GM12872 (cell line): Measurements from ENCODE around the gene TPPP.

Experiments
- TF ChIP-seq, protein P1 (sequence below): IDR thresholded peaks from 3 replicates; pipeline ENCODE4 v1.5.1; 2011; ENCODE audit warnings: low read depth, mild to moderate bottlenecking, low read length, moderate library complexity; ENCODE audit not compliant: insufficient read depth

The TPPP gene

DNA sequence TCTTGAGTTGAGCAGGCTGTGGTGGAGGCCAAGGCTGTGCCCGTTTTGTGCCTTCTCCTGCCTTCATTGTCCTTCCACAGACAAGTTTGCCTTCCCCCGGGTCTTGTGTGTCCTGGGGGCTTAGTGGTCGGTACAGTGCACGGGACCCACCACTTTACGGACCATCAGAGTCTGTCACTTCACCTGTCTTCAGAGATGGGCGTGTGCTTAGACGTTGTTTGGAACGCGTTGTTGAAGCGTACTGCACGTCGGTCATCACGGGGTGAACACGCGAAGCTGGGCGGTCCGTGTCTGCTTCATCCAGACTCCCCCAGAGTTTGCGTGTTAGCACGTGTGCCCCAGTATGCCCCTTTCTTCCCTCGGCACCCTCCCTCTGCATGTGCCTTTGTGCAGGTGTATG, 56.2 kb downstream of the TPPP start:
- TF ChIP-seq, protein P1, sequence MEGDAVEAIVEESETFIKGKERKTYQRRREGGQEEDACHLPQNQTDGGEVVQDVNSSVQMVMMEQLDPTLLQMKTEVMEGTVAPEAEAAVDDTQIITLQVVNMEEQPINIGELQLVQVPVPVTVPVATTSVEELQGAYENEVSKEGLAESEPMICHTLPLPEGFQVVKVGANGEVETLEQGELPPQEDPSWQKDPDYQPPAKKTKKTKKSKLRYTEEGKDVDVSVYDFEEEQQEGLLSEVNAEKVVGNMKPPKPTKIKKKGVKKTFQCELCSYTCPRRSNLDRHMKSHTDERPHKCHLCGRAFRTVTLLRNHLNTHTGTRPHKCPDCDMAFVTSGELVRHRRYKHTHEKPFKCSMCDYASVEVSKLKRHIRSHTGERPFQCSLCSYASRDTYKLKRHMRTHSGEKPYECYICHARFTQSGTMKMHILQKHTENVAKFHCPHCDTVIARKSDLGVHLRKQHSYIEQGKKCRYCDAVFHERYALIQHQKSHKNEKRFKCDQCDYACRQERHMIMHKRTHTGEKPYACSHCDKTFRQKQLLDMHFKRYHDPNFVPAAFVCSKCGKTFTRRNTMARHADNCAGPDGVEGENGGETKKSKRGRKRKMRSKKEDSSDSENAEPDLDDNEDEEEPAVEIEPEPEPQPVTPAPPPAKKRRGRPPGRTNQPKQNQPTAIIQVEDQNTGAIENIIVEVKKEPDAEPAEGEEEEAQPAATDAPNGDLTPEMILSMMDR: no peak

DNA sequence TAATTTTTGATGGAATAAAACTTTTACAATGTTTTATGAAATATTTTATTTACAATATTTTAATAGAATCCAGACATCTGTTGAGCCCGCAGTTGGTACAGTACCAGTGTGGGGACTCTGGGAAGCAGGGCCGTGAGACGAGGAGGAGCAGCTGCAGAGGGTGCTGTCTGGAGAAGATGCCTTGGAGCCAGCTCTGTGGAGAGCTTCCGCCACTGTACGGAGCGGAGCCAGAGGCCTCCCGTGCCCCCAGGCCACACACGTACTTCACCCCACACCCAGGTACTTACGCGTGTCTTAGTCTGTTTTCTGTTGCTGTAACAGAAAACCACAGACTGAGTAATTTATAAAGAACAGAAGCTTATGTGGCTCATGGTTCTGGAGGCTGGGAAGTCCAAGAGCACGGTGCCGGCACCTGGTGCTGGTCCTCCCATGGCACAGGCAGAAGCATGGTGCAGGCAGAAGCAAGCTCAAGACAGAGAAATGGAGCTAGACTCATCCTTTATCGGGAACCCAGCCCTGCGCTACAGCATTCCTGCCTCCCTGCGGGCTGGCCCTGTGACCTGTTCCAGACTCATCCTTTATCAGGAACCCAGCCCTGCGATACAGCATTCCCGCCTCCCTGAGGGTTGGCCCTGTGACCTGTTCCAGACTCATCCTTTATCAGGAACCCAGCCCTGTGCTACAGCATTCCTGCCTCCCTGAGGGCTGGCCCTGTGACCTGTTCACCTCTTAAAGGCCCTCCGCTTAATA, 57.7 kb downstream of the TPPP start:
- TF ChIP-seq, protein P1: no peak

DNA sequence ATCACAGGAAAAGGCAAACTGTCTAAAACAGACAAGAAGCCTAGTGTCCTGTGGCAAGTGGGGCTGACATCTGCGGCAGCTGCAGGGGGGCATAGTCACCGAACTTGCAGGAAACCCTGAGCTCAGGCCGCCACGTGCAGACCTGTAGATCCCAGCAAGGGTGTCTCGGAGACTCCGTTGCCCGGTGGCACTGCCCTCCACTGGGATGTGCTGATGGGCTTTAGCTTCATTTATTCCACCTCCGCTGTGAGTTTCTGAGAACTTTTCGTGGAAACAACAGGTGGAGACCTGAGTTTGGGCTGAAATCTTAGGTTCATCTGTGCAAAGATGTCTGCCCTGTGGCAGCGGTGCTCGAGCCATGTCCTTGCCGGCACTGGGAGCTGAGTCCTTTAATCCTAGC, 59.0 kb downstream of the TPPP start:
- TF ChIP-seq, protein P1: no peak

DNA sequence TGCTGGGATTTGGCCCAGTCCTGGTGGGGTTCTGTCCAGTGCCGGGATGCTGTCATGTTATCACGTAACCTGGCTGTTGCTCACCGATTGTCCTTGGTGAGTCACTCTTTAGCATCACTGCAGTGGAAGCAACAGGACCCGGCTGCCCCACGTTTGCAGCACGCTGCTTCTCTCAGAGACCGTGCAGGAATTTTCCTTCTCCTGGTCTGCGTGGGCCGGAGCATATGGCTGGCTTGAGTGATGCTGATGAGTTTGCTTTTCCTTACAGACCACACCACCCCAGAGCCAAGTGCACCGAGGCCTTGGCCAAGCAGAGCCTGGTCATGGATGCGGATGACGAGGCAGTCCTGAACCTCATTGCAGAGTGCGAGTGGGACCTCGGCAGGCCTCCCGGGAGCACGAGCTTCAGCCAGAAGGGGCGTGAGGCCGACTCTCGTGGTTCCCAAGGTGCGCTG, 59.6 kb downstream of the TPPP start:
- TF ChIP-seq, protein P1: no peak

DNA sequence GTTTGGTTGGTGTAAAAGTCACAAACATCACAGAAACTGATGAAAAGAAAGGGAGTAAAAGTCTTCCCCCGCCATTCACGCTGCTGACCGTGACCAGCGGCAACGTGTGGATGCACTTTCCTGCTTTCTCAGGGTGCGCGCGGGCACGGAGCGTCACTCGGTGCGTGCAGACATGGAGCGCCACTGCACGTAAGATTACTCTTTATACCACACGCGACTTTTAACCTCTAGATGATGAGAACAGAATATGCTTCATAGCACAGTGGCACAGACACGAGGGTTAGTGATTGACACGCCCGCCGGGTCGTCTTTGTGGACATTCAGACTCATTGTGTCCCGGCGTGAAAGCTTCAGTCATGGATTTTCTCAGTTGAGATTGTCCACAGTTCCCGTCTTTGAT, 65.3 kb downstream of the TPPP start:
- TF ChIP-seq, protein P1: no peak

DNA sequence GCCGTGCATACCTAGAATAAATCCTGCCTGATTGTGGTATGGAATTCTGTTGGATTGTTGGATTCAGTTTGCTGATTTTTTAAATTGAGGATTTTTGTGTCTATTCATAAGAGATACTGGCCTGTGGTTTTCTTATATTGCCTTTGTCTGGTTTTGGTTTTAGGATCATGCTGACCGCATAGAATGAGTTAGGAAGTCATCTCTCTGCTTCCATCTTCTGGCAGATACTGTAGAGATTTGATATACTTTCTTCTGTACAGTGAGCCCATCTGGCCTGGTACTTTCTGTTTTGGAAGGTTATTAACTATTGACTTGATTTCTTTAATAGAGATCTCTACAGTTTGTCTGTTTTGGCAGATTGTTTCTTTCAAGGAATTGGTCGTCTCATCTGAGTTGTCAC, 66.3 kb downstream of the TPPP start:
- TF ChIP-seq, protein P1: no peak

DNA sequence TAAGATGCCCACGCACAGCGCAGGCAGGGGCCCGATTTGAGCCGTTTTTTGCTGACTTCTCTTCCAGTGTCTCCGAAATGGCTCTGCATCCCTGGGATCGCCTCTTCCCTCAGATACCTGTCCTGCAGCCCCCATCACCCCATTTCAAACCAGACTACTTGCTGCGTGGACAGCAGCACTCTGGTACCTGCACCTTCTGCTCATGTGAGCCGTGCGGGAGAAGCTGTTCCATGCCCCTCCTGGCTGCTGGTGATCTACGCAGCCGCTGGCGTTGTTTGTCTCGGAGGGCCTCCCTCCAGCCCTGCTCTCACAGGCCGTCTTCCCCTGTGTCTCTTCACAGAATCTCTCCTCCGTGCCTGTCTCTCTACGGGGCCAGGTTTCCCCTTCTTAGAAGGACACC, 67.6 kb downstream of the TPPP start:
- TF ChIP-seq, protein P1: no peak
